GM23338 (cell line): ENCODE results near the gene VSTM2L. TPM values are rescaled to one million over a fixed set of nuclear protein-coding genes. Genes with fewer than 3 reads are reported as not detected.

Source experiments
- ATAC-seq: fragments of 200-7000 bp; cut with Tn5 transposase; 3 replicates; pipeline ENCODE4 v1.9.1; 2020
- DNase-seq: peaks from one replicate; pipeline ENCODE4 v3.0.0-alpha.2; 2015; ENCODE audit warnings: low spot score
- H2AFZ ChIP-seq: fragments of 200-600 bp; sonication (generic); 2 replicates; pipeline ENCODE4 v1.8.0; 2016; ENCODE audit warnings: antibody characterized with exemption, mild to moderate bottlenecking, moderate library complexity
- H3F3A ChIP-seq: fragments of 200-600 bp; sonication (generic); replicated peaks from 2 replicates; pipeline ENCODE4 v1.8.0; 2017; ENCODE audit warnings: antibody characterized with exemption, mixed run types, low read depth
- H3K27ac ChIP-seq: fragments of 200-600 bp; sonication (generic); 2 replicates; pipeline ENCODE4 v1.6.1; 2016; ENCODE audit warnings: low read depth
- H3K27me3 ChIP-seq: fragments of 200-600 bp; sonication (generic); 2 replicates; pipeline ENCODE4 v1.8.0; 2016; ENCODE audit warnings: mild to moderate bottlenecking, mixed run types, moderate library complexity; ENCODE audit not compliant: insufficient read depth
- H3K36me3 ChIP-seq: fragments of 200-600 bp; sonication (generic); 2 replicates; pipeline ENCODE4 v1.8.0; 2016; ENCODE audit warnings: mild to moderate bottlenecking; ENCODE audit not compliant: insufficient read depth
- H3K4me1 ChIP-seq: fragments of 200-600 bp; sonication (generic); 2 replicates; pipeline ENCODE4 v1.8.0; 2016; ENCODE audit warnings: mild to moderate bottlenecking, moderate library complexity; ENCODE audit not compliant: insufficient read depth
- H3K4me2 ChIP-seq: fragments of 200-600 bp; sonication (generic); 2 replicates; pipeline ENCODE4 v1.7.1; 2017; ENCODE audit warnings: mixed run types
- H3K4me3 ChIP-seq: fragments of 200-600 bp; sonication (generic); 2 replicates; pipeline ENCODE4 v1.6.1; 2016; ENCODE audit warnings: mixed run types
- H3K79me2 ChIP-seq: fragments of 200-600 bp; sonication (generic); replicated peaks from 2 replicates; pipeline ENCODE4 v1.8.0; 2017; ENCODE audit warnings: mild to moderate bottlenecking; ENCODE audit not compliant: insufficient read depth
- H3K9me2 ChIP-seq: fragments of 200-600 bp; sonication (generic); 2 replicates; pipeline ENCODE4 v1.8.0; 2017; ENCODE audit not compliant: insufficient read depth
- H4K20me1 ChIP-seq: fragments of 200-600 bp; sonication (generic); replicated peaks from 2 replicates; pipeline ENCODE4 v1.8.0; 2017; ENCODE audit warnings: mild to moderate bottlenecking; ENCODE audit not compliant: insufficient read depth
- H3K27ac Mint-ChIP-seq: 2 replicates; pipeline ENCODE4 v1.8.0; 2020; ENCODE audit warnings: inconsistent platforms, mild to moderate bottlenecking, moderate library complexity, mixed read lengths
- H3K27me3 Mint-ChIP-seq: 3 replicates; pipeline ENCODE4 v1.8.0; 2022; ENCODE audit warnings: low read depth, mild to moderate bottlenecking, moderate library complexity, mixed read lengths, inconsistent platforms; ENCODE audit not compliant: insufficient read depth, poor library complexity
- H3K36me3 Mint-ChIP-seq: 3 replicates; pipeline ENCODE4 v1.8.0; 2021; ENCODE audit warnings: low read depth, mild to moderate bottlenecking, inconsistent platforms, moderate library complexity, mixed read lengths
- H3K4me1 Mint-ChIP-seq: 3 replicates; pipeline ENCODE4 v1.8.0; 2020; ENCODE audit warnings: mild to moderate bottlenecking, inconsistent platforms, mixed read lengths
- H3K4me3 Mint-ChIP-seq: 3 replicates; pipeline ENCODE4 v1.8.0; 2021; ENCODE audit warnings: moderate library complexity, mild to moderate bottlenecking, inconsistent platforms, mixed read lengths
- H3K9me3 Mint-ChIP-seq: 3 replicates; pipeline ENCODE4 v1.8.0; 2020; ENCODE audit warnings: moderate library complexity, mild to moderate bottlenecking, inconsistent platforms, mixed read lengths
- CREB1 ChIP-seq: fragments of 250-450 bp; sonication (Bioruptor Pico); IDR thresholded peaks from 2 replicates; pipeline ENCODE4 v1.5.0; 2020; ENCODE audit warnings: low read depth, mild to moderate bottlenecking, moderate library complexity
- CTCF ChIP-seq, 2 experiments: fragments of 200-600 bp in 1 of 2; sonication (generic) in 1 of 2; conservative IDR thresholded peaks; 2 replicates each; pipeline versions ENCODE4 v1.5.1 to v1.6.1; 2016 to 2017; ENCODE audit warnings: antibody characterized with exemption in 2 of 2, low read depth in 2 of 2, mild to moderate bottlenecking in 2 of 2, moderate library complexity in 1 of 2
- ETS1 ChIP-seq: IDR thresholded peaks from 2 replicates; pipeline ENCODE4 v1.6.1; 2016; ENCODE audit warnings: antibody characterized with exemption
- EZH2 ChIP-seq: fragments of 200-600 bp; sonication (generic); IDR thresholded peaks from one replicate; pipeline ENCODE4 v1.8.0; 2017; ENCODE audit warnings: antibody characterized with exemption, mild to moderate bottlenecking, low read depth; ENCODE audit not compliant: unreplicated experiment
- EZH2phosphoT487 ChIP-seq: fragments of 200-600 bp; sonication (generic); IDR thresholded peaks from one replicate; pipeline ENCODE4 v1.8.1; 2018; ENCODE audit warnings: antibody characterized with exemption; ENCODE audit not compliant: unreplicated experiment
- JUNB ChIP-seq: IDR thresholded peaks from one replicate; pipeline ENCODE4 v1.6.1; 2016; ENCODE audit warnings: antibody characterized with exemption; ENCODE audit not compliant: unreplicated experiment
- NANOG ChIP-seq: IDR thresholded peaks from 2 replicates; pipeline ENCODE4 v1.6.1; 2016; ENCODE audit warnings: antibody characterized with exemption, borderline replicate concordance
- POLR2AphosphoS5 ChIP-seq: IDR thresholded peaks from 2 replicates; pipeline ENCODE4 v1.6.1; 2016; ENCODE audit warnings: antibody characterized with exemption, low read depth
- STAT1 ChIP-seq: IDR thresholded peaks from one replicate; pipeline ENCODE4 v1.6.1; 2016; ENCODE audit warnings: antibody characterized with exemption; ENCODE audit not compliant: unreplicated experiment
- ZNF462 ChIP-seq: fragments of 250-450 bp; sonication (Bioruptor Pico); IDR thresholded peaks from 2 replicates; pipeline ENCODE4 v1.5.0; 2020; ENCODE audit warnings: mild to moderate bottlenecking, moderate library complexity
- polyA plus RNA-seq: library from polyadenylated mRNA; unstranded; fragments of >200 nt; fragmentation: Nextera tagmentation; extraction: Ambion mirVana; gene quantifications from 2 replicates; pipeline ENCODE4 v1.2.1, GENCODE V29; 2016
- total RNA-seq: library from RNA; depleted of rRNA; stranded (reverse); fragments of >200 nt; shearing (Covaris generic); gene quantifications from 2 replicates; pipeline ENCODE4 v1.2.3, GENCODE V29; 2014

Gene VSTM2L
- total and polyA plus RNA-seq, 2 experiments from 2014 or later = 0.60 to 1.9 TPM

- no peak for ATAC-seq
- H3K79me2 ChIP-seq = no peaks in the 10 kb centered on the region
- DNase-seq = no peak
- no peak overlapping the region for H2AFZ ChIP-seq
- Mint-ChIP-seq H3K36me3 (no peaks in the 10 kb centered on the region), H3K27me3 (peaks cover 12% of the 10 kb centered on the region), H3K4me1 (peaks cover 23% of the 10 kb centered on the region), H3K27ac (no peak overlapping the region), H3K4me3 (no peak overlapping the region), H3K9me3 (no peaks in the 10 kb centered on the region)
- H3F3A ChIP-seq = no peaks in the 10 kb centered on the region
- no peaks in the 10 kb centered on the region for H3K9me2 ChIP-seq
- H3K4me1 ChIP-seq = peaks cover 9% of the 10 kb centered on the region; the same call in 1 of the 2 replicates
- no peaks in the 10 kb centered on the region for H3K36me3 ChIP-seq
- no peaks in the 10 kb centered on the region for H3K27me3 ChIP-seq
- no peak for TF ChIP-seq EZH2
- TF ChIP-seq POLR2AphosphoS5 = no peak
- no peak for TF ChIP-seq STAT1
- no peak for TF ChIP-seq EZH2phosphoT487
- no peak for TF ChIP-seq ZNF462
- no peaks in the 10 kb centered on the region for H4K20me1 ChIP-seq
- H3K27ac ChIP-seq = no peak overlapping the region
- no peak overlapping the region for H3K4me2 ChIP-seq
- no peak overlapping the region for H3K4me3 ChIP-seq
Measured at GRCh38 chr20:37938181-37938750, 35.3 kb downstream of the VSTM2L start.

- Histone ChIP-seq H3K27me3 (no peaks in the 10 kb centered on the region), H3K4me1 (peaks cover 5% of the 10 kb centered on the region; the same call in 1 of the 2 replicates), H3K4me2 (no peak overlapping the region), H3K4me3 (no peak overlapping the region), H3K79me2 (no peaks in the 10 kb centered on the region), H3F3A (no peaks in the 10 kb centered on the region), H3K27ac (no peak overlapping the region), H2AFZ (no peak overlapping the region), H3K9me2 (no peaks in the 10 kb centered on the region), H4K20me1 (no peaks in the 10 kb centered on the region), H3K36me3 (no peaks in the 10 kb centered on the region)
- Mint-ChIP-seq H3K4me1 (peaks cover 16% of the 10 kb centered on the region), H3K27ac (no peak overlapping the region), H3K4me3 (no peak overlapping the region), H3K27me3 (peaks cover 12% of the 10 kb centered on the region), H3K36me3 (no peaks in the 10 kb centered on the region), H3K9me3 (no peaks in the 10 kb centered on the region)
- ATAC-seq = no peak
- no peak for DNase-seq
- TF ChIP-seq CREB1 (CRISPR knock-in tag) (no peak), ETS1 (no peak), JUNB (no peak), CTCF (conservative IDR thresholded peaks at IDR 0.05; ENCODE audit: low read depth in 2 of 2) (no peak), NANOG (no peak), STAT1 (no peak)
Measured at GRCh38 chr20:37938954-37939353, 36.0 kb downstream of the VSTM2L start.
